Activated CD4-positive, CD25-positive, alpha-beta regulatory T cell treated with anti-CD3 and anti-CD28 coated beads, Interleukin-2, amount 50 U/mL, for 72 hours (primary cell): ENCODE results near the gene GCHFR.

Source experiments
- DNase-seq: peaks from one replicate; pipeline ENCODE4 v3.0.0; 2021

GCHFR gene

DNA sequence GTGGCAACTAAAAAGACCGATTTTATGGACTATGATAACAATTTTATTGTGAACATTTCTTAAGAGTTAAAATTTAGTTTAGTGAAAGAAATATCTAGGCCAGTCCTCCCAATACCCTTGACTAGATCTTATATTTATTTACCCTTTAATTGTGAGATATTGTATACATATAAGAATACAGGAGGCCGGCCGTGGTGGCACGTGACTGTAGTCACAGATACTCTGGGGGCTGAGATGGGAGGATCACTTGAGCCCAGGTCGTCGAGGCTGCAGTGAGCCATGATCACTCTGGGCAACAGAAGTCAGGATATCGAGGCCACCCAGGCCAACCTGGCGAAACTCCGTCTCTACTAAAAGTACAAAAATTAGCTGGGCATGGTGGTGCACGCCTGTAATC is 8.1 kb upstream of the GCHFR start:
- DNase-seq, result no peak

DNA sequence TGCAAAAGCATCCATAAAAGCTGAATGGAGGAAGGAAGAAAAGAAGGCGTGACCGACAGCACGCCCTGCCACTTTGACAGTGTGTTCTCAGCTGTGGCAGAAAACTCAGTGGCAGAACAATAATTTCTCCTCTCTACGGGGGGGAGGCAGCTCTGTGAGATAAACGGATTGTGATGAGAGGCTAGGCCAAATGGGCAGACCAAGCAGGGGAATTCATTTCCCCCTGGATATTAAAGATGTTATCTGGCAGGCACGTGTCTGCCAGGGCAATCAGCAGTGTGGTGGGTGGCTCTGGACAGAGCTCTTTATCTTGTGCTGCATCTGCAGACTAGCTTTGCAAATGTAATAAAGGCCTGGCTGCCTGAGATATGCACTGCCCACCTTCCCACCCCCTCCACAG is 6.9 kb upstream of the GCHFR start:
- DNase-seq, result no peak

DNA sequence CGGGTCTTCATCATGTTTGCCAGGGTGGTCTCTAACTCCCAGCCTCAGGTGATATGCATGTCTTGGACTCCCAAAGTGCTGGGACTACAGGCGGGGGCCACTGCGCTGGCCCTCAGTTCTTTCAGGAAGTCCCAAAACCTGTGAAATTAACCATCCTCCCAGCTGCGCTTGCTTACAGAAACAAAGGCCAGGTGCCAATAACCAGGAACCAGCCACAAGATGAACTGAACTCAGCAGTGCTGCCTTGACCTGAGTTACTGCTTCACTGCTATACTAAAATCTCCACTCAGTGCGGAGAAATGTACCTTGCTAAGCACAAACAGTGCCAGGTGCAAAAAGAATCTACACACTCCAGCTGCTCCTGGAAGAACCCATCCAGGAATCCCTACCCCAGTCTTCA is 3.9 kb upstream of the GCHFR start:
- DNase-seq, result no peak

DNA sequence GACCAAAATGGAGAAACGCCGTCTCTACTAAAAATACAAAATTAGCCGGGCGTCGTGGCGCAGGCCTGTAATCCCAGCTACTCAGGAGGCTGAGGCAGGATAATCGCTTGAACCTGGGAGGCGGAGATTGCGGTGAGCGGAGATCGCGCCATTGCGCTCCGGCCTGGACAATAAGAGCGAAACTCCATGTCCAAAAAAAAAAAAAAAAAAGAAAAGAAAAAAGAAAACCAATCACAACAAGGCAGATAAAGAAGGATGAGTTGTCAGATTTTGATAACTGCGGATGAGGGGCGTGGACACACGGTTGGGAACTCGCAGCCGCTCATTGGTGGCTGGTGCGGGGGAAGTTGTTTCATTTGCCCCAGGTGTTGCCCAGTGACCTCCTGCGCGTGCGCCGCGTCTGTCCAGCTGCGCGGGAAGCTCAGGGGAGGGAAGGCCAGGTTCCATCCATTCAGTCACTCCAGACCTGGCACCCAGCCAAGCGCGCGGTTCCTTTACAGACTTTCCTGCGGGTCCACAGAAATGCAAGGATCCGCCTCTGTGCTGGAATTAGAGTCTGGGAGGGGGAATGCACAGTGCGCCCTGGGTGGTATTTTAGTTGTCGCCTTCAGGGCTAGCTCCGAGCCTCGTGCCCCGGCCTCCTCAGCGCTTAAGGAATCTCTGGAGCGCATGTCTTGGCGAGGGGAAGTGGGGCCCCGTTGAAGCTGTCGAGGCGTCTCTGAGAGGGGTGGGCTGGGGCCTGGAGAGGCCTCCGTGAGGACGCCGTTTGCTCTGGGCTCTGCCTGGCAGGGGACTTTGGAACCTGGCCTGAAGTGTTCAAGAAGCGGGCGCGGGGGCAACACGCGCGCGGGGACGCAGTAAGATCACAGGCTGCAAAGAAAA is 708 bp upstream of the GCHFR start:
- DNase-seq, result peak; percentile 60

DNA sequence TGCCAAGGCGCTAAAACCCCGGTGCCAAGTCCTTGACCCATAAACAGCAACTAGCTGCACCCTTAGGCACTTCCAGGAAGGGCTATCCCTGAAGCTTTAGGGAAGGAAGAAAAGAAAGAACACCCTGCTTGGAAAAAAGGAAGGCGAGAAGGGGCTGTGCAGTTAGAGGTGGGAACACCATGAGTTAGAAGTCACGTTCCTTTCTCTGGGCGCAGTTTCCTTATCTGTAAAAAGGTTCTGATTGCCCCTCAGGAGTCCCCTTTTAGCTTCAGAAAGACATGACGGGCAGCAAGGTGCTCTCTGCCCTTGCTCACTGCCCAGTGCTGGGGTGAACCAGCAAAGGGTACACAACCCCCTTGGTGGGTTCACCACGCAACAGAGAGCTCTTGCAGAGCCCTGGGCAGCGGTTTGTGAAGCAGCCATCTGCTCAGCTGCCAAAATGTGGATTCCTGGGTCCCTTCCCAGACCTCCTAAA is 798 bp downstream of the GCHFR start:
- DNase-seq, result no peak

DNA sequence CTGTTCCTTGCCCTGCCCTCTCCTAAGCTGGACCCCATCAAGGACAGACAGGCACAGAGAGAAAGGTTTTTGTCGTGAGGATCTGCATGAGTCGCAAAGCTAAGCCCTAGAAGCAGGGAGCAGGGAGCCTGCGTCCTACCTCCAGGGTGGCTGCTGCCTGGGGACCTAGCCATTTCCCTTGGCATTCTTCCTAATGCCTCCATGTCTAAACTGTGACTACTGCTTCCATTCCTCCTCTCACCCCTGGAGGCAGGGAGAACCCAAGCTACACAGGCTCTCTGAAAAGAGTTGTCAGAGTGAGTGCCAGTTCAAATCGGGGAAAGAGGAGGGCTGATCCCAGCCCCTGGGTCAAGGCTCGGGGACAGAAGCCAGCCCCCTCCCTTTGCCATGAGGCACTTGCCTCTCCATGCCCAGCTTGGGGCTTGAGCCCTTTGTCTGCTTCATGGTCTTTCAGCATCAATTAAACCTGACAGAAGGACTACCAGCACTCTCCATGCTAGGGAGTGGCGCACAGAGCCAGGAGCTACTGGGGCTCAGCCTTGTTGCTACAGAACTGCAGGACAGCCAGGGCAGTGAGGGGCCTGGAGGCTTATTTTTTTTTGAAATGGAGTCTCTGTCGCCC is 2.4 kb downstream of the GCHFR start:
- DNase-seq, result no peak

DNA sequence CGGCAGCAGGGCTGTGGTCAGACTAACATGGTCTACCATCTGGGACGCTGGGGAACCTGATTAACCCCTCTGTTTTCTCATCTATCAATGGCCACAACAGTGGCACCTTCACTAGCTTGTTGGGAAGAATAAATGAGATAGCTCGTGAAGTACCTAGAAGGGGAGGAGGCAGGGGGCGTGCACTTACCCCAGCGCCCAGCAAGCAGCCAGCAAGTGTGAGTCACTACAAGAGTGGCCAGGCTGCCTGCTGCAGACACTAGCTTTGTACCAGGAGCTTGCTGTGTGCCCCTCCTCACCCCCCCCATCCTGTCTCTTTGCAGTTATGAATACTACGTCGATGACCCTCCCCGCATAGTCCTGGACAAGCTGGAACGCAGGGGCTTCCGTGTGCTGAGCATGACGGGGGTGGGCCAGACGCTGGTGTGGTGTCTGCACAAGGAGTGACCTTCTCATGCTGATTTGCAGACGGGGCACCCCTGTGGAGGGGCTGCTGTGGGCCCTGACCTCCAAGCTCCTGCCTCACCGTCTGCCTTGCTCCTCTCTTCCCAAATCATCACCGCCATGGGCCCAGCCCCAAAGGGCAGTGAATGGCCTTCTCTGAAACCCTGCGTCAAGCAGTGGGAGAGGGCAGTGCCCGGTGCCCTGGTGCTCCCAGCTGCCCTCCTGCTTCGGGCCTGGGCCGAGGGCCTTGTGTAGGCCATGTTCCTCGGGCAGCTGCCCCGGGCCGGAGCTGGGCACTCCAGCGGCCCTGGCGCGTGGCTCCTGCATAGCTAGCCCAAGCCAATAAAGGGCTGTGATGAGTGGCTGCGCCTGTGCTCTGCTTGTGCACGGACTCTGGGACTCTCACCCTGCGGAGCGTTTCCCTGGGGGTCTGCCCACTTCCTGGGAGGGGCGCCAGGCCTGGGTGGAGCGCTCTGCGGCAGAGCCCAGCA is 3.3 kb downstream of the GCHFR start:
- no peak for DNase-seq

DNA sequence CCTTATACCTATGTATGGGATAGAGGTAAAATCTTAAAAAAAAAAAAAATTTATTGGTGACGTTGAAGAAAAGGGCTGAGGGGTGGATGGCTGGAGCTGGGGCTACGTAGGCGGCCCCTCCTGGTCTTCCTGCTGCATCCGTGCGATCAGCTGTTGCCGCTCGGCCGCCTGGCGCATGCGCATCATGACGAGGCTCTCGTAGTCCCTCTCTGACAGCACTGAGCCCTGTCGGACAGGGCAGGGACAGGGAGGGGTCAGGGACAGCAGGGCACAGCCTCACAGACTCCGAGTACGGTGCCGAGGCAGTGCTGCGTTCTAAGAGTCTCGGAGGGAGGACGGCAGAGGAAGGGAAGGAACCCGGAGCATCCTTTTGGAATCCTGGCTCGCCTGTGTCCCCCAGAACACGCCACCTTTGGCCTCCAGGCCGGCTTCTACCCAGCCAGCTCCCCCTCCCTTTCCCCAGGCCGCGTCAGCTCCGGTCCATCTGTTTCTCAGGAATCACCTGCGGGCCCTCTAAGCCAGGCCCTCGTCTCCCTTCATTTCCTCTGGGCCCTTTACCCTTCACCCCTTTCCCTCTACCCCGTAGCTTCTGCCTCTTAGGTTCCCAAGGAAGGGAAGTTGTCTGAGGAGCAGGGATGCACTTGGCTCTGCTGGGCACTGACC is 4.1 kb downstream of the GCHFR start:
- DNase-seq, result no peak

DNA sequence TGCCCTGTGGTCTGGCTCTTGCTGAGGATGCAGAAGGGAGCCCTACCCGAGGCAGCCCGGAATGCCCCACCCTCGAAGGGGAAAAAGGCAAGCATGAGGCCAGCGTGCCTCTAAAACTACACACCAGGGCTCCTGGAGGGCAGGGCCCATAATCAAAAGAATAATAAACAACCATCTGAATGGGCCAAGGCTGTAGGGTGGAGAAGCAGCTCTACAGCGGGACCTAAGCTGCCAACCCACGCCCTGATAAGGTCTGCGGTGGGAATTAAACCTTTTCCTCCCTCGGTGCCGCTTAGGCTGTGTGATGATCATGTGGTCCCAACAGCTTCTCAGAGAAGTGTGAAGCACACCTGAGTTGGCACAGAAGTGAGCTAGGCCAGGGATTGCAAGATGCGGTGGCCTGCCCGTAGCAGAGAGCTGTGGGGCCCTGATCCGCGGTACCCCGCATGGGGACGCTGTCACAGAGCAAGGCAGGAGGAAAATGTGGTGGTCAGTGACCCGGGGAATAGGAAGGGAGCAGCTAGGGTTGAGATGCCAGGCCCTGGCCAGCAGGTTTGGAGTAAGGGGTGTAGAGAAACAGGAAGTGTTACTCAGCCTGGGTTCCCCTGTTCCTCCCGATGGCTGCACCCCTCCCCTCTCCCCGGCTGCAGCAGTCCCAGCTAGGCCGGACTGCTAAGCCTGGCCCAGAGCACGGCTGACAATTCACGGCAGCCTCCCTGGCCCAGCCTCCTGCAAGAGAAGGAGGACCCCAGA is 4.8 kb downstream of the GCHFR start:
- DNase-seq, result no peak

DNA sequence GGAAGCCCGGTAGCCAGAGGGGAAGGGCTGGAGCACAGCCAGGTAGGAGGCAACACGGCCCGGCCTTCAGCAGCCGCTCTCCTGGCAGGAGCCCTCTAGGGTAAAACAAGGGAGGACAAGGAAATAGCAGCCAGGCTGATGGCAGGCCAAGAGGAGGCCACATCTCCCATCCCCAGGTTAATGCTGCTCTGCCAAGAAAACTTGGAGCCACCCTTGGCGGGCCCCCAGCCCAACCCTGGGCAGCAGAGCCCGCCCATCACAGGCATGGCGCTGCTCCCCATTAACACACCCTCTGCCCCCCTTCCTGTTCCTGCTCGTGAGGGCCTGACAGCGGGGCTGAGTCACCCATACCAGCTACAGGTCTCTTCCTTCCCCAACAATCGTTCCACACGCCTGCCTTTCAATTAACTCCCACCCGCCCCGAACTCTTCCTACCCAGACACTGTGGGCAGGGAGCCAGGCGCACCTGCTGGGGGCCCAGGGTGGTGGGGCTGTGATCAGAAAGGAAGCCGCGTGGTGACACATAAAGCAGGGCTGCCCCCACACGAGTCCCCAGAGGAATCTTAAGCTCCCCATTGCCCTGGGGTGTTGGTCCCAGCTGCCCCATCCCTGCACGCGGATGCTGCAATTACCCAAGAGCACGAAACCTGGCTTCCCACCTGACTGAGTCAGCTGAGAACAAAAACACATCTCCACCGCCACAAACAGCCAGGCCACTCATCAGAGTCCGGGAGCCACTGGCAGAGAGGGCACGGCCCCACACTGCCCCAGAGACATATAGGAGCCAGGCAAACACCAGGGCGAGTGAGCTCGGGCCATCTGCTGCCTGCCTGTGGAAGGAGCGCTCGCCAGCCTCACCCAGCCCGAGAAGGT is 5.6 kb downstream of the GCHFR start, which contains the start of gene C15orf62:
TSS of gene C15orf62 (plus strand) at position 707 of the 873 bp plus-strand sequence. CDS start 516 bp downstream, outside the sequence.
- peak; percentile 48 for DNase-seq

DNA sequence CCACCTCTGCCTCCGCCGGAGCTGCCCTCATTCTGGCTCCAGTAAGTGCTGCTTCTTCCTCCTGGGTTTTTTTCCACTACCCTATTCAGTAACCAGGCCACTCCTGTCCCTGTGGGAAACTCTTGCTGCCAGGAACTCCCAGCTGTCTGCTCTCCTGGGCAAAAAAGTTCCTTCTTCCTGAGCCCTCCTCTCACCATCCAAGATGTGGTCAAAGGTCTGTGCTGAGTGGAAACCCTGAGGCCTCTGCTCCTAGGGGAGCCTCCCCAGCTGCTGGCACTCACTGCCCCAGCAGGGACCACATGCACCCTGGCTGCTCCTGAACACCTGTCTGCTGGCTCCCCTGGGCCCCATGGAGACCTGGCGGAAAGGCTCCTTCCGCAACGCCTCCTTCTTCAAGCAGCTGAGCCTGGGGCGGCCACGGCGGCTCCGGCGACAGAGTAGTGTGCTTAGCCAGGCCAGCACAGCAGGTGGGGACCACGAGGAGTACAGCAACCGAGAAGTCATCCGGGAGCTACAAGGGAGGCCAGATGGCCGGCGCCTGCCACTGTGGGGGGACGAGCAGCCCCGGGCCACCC is 6.4 kb downstream of the GCHFR start:
- DNase-seq, result no peak

DNA sequence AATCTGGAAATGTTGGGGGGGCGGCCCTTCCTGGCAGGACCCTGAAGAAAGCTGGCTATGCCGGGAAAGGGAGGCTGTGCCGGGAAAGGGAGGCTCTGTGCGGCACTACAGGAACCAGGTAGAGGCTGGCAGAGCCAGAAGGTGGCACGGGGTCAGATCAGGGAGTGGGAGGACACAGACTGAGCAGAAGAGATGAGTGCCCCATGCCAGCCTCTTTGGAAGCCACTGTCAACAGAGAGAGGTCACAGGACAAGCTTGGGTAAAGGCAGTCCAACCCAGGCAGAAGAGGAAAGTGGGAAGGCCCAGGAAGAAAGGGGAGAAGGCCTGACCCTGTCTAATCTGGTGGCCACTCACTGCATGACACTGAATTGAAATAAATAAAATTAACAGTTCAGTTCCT is 7.4 kb downstream of the GCHFR start:
- no peak for DNase-seq

DNA sequence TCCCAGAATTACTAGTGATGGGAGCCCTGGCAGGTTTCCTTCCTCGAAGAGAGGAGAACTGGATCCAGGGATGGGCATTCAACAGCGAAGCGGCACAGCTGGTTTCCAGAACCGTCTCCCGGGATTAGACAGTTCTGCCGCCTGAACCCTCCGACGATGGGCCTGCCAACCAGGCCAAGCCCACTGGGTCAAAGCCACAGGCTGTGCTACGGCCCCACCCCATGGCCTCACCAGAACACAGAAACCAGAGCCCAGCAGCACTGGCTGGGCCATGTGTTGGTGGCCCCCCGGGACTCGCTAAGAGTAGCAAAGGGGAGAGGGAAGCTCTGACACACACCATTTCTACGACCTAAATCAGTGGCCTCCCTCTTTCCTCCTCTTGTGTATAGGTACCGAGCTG is 8.1 kb downstream of the GCHFR start:
- DNase-seq, result no peak

DNA sequence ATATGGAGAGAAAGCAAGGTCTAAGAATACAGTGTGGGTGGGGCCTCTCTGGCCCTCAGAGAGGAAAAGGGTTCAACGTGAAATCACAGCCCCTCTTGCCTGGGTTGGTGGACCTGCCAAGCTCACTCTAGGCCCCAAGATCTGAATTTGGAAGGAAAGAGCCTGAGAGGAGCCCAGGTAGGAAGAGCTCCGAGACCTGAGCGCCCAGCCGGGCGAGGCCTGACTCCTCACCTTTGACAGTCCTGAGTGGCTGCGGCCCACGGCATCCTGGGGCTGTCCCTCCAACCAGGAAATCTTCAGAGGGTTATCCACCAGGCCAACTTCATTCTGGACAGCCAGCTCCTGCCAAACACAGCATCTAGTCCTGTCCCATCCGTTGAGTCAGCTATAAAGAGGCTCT is 9.6 kb downstream of the GCHFR start:
- DNase-seq, result no peak

DNA sequence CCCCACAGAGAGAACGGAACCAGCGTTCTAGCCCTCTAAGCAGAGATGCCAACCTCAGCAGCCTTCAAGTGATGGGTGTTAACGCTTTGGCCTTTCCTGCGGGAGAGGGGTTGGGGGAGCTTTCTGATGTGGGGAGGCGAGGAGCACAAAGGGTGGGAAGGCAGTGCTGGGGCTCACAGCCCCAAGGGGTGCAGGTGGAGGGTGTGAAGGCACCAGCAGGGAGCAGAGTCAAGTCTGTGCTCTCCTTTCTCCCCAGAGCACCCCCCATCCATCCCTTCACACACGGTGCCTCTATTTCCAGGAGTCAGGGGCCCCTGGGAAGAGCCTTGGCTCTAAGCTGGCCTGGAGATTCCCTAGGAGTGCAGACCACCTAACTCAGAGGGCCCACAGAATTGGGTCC is 10.0 kb downstream of the GCHFR start:
- DNase-seq, result no peak

DNA sequence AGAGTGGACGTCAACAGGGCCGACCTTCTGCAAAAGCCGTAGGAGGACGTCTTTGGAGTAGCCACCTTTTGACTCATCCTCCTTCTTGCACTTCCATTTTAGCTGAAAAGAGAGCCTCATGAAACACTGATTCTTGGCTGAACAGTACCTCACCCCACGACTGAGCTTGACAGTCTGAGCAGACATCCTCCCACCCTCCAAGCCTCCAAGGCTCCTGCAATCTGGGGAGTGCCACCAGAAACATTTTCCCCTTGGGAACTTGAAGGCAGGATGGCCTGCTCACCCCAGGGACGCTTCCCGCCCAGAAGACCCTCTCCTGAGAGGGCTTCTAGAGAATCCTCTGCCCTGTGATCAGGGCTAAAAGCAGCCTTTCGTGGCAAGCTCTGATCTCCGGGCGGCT is 11.1 kb downstream of the GCHFR start:
- no peak for DNase-seq

DNA sequence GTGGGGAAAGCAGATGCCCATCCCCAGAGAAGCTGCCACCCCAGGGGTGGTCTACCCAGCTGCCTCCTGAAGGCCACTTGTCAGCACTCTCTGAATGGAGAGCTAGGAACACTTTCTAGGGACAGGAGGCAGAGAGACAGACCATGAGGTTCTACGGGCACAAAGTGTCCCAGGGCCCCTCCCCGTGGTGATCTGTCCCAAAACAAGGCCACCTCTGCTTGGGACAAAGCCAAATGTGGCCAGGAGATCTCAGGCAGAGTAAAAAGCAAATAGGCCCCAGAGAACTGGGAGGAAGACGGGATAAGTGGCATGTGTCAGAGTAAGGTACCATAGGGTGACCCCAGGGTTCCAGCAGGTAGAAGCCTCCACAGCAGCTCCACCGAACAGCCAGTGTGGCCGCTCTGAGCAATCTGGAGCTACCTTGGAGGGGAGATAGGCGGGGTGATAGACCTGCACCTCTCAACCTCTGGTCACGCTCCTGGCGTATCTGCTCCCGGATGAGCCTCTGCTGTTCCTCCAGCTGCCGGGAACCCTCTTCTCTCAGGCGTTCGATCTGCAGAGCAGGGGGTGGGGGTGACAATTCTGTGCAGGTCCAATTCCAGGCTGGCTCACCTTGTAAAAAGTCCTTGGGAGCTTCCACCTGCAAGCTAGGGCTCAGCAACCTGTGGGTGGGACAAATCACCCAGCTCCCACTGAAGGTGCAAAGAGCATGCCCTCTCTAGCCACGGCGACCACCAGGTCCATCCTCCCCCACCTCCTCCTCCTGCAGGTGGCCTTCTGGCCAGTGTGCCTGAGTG is 12.1 kb downstream of the GCHFR start:
- DNase-seq, result no peak

DNA sequence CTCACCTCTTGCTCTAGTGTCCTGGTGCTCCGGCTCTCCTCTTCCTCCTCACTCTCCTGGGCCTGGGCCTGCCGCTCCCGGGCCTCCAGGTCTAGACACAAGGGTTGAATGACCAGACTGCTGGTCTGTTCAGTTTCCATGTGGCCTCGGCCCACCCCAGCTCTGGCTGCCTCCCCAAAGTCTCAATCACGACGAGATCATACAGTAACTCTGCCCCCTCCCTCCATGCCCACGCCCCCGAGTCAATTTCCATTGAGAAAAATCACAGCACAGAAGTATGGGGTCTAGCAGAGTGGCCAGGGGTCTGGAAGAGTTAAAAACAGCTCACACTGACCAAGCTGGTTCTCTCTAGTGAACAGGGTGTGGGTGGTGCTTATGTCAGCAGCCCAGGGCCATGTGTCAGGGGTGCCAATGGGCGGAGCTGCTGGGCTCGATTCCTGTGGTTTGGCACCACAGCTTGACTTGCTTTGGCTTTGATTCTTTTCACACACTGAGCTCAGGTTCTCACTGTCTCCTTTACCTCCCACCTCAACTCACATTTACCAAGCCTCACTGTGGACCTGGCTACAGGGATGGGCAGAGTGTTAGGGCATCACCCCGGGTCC is 12.8 kb downstream of the GCHFR start:
- no peak for DNase-seq

DNA sequence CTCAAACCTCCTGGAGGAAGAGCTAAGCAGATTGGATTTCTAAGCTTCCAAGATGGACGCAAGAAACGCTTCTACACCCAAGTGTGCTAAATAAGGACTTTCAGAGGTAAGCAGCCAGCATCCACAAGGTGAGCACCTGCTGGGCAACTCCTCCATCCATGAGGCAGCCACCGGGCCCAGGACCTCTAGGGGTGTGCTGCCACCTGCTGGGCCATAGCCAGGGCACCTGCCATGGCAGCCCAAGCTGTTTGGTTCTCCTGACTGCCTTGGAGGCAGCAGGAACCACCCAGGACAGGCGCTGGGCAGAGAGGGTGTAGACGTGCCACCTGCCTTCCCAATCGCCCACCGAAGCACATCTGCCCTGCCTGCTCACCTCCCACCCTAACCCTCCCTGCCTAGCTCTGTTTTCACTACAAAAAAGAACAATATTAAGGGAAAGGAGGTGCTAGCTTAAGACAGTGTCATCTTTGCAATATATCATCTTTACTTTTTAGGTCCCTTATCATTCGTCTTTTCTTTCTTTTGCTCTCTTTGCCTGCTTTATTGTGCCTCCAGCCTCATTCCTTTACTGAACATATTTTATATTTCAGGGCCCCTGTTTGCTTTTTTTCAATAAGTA is 18.9 kb downstream of the GCHFR start:
- peak; percentile 75 for DNase-seq
